Epithelial cell of esophagus (primary cell): ENCODE results near the gene PSMD13.

ENCODE experiments used
- DNase-seq: peaks from one replicate; pipeline ENCODE4 v3.0.0; 2010; ENCODE audit warnings: low read depth
- H3K4me3 ChIP-seq: 2 replicates; pipeline ENCODE4 v1.5.1; 2011; ENCODE audit warnings: mild to moderate bottlenecking, low read length, control low read depth
- TF ChIP-seq, protein P1 (sequence below): IDR thresholded peaks from 2 replicates; pipeline ENCODE4 v1.5.1; 2011; ENCODE audit warnings: low read depth, mild to moderate bottlenecking, low read length, control low read depth, inconsistent platforms; ENCODE audit not compliant: insufficient read depth; ENCODE audit errors: missing control alignments

PSMD13 gene

DNA sequence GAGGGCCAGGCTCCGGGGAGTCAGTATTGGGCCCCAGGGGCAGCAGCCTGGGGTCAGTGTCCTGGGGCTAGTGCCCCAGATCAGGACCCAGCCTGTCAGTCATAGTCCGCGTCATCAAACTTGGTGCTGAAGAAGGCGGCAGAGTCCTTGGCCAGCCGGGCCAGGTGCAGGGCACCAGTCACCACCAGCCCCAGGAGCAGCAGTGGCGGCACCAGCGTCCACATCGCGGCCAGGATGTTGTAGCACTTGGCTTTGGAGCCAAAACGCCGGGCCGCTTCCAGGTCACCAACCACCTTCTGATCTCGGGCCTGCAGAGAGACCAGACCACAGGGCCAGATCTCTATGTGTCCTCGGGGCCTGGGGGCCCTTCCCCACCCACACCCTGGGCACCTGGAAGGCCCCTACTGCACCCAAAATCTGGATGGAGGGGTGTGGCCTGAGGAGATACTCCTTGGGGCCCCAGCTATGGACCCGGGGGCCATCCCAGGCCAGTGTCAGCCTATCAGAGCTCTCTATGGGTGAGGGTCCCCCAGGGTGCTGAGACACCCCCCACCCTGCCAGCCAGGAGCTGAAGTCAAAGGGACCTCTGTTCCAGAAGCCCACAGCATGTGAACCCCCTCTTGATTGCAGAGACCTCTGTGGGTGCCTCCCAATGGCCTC is 61.8 kb downstream of the PSMD13 start:
- H3K4me3 ChIP-seq = no peak overlapping the region
- TF ChIP-seq, protein P1, sequence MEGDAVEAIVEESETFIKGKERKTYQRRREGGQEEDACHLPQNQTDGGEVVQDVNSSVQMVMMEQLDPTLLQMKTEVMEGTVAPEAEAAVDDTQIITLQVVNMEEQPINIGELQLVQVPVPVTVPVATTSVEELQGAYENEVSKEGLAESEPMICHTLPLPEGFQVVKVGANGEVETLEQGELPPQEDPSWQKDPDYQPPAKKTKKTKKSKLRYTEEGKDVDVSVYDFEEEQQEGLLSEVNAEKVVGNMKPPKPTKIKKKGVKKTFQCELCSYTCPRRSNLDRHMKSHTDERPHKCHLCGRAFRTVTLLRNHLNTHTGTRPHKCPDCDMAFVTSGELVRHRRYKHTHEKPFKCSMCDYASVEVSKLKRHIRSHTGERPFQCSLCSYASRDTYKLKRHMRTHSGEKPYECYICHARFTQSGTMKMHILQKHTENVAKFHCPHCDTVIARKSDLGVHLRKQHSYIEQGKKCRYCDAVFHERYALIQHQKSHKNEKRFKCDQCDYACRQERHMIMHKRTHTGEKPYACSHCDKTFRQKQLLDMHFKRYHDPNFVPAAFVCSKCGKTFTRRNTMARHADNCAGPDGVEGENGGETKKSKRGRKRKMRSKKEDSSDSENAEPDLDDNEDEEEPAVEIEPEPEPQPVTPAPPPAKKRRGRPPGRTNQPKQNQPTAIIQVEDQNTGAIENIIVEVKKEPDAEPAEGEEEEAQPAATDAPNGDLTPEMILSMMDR = no peak
- no peak for DNase-seq

DNA sequence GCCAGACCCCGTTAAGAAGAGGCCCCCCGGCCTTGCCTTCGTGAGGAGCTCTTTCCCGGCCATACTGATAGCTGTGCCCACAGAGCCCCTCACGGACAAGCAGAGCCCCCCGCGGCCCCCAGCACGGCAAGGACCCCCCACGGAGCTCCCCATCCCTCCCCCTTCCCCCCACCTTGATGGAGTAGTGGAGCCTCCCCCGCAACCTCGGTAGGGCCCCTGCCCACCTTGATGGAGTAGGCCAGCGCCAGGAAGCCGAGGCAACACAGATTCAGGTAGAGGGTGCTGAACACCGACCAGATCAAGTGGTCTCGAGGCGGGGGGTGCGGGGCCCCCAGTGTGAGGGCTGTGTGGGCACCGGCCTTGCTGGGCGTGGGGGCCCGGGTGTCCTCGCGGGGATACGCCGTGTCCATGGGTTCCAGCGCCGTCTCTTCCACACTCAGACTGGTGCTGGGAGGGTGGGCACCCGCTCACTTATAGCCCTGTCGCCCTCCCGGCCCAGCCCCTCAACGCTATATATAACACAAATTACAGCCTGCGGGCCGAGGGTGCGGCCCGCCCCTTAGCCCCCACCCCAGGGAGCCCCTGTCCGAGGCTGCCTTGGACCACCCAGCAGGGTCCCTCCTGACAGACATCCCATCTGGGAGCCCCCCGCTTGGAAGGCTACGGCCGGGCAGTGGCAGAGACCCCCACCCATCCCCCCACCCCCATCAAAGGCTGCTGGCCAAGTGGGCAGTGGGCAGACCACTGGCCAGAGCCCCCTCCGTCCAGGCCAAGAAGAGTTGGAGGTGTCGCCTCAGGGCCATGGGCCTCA is 62.5 kb downstream of the PSMD13 start, which contains the start of gene IFITM5:
Gene IFITM5, minus strand, starts transcription at position 446 of the 811 bp plus-strand sequence. Its CDS starts 36 bp downstream, at position 410.
- TF ChIP-seq, protein P1 = no peak
- DNase-seq = no peak
- no peak within 1 kb of the TSS for H3K4me3 ChIP-seq

DNA sequence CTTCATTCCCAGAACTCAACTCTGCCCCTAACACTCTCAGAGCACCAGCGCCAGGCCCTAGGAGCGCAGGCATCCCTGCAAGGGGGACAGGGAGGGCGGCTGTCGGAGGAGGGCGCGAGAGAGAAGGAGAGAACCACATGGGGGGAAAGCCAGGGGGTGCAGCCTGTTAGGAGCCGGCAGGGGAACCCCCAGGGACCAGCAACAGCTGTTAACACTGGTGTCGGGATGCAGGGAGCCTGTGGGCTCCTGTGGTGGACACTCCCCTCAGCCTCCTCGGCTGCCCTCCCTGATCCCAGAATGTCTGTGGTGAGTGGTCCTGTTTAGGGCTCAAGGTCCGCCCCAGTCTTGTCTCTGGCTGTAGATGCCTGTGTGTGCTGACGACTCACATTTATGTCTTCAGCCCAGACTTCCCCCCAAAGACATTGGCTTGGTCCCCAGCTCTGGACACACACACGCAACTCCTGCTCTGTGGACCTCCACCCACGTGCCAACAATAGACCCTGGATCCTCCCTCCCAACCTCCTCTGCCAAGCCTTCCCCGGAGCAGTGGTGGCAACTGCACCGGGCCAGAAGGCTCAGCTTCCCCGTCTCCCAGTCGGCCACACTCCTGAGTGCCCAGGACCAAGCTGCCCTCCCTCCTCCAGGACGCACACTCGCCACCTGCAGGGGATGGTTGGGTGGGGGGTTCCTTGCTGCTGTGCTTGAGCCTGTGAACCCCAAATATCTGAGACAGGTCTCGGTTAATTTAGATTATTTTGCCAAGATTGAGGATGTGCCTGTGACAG is 63.4 kb downstream of the PSMD13 start:
- TF ChIP-seq, protein P1 = no peak
- no peak overlapping the region for H3K4me3 ChIP-seq
- DNase-seq = no peak
